ENCODE measurements around the gene TIMMDC1.

- TF ChIP-seq POLR2A (IDR thresholded peaks at IDR 0.05) (no peak), CTCF (IDR thresholded peaks at IDR 0.05) (no peak)
Measured at GRCh38 chr3:119500265-119500664, 1.9 kb downstream of the TIMMDC1 start.
